Adrenal gland (tissue), 12 donors: ENCODE measurements around the gene ATP5F1B. TPM values are rescaled to one million over a fixed set of nuclear protein-coding genes. Genes with fewer than 3 reads are reported as not detected.

Experiments
- DNase-seq, 7 donors: peaks; one replicate each; pipeline ENCODE4 v3.0.0-alpha.2; 2019 to 2020
- H3K27ac ChIP-seq, 5 donors: fragments of 200-600 bp; sonication (generic) in 4 of 5; 1 replicate in 3 of 5; 2 replicates in 2 of 5; pipeline versions ENCODE4 v1.5.1 to v1.8.0; 2016 to 2020; ENCODE audit warnings: mild to moderate bottlenecking in 1 of 5
- H3K27me3 ChIP-seq: fragments of 200-600 bp; 2 replicates; pipeline ENCODE4 v1.8.0; 2021
- H3K36me3 ChIP-seq, 2 donors: fragments of 200-600 bp; replicated peaks in 1 of 2; 1 replicate in 1 of 2; 2 replicates in 1 of 2; pipeline versions ENCODE4 v1.5.1 to v1.8.0; 2018 to 2022
- H3K4me1 ChIP-seq, 2 donors: fragments of 200-600 bp; replicated peaks in 1 of 2; 1 replicate in 1 of 2; 2 replicates in 1 of 2; pipeline versions ENCODE4 v1.5.1 to v1.8.0; 2018 to 2021
- H3K4me3 ChIP-seq, 4 donors: fragments of 200-600 bp; sonication (generic) in 3 of 4; one replicate each; pipeline ENCODE4 v1.5.1; 2016 to 2018
- H3K9me3 ChIP-seq, 3 donors: fragments of 200-600 bp; sonication (generic) in 1 of 3; replicated peaks in 1 of 3; 1 replicate in 2 of 3; 2 replicates in 1 of 3; pipeline versions ENCODE4 v1.5.1 to v1.8.0; 2016 to 2021
- POLR2A ChIP-seq, 2 donors: fragments of 450-650 bp; IDR thresholded peaks; one replicate each; pipeline ENCODE4 v1.6.1; 2017; ENCODE audit warnings: antibody characterized with exemption in 2 of 2, mild to moderate bottlenecking in 2 of 2, moderate library complexity in 1 of 2
- WGBS, 4 donors: extraction: QIAGEN DNeasy Blood & Tissue Kit in 2 of 4; methylation state at CpG; one replicate each; pipeline versions ENCODE4 v1.1.5 to v1.1.7; 2013 to 2017; 5-methylcytosine and 5-hydroxymethylcytosine counted together
- intact Hi-C, 2 donors: fragments of 100-400 bp; cut with DNase I; formaldehyde crosslinking; loops; one replicate each; pipeline versions ENCODE4 v1.14.1 to v1.15.0; 2022 to 2023
- polyA plus RNA-seq, 3 donors: library from polyadenylated mRNA; stranded (reverse); fragments of 200-250 nt in 2 of 3; fragments of 350-450 nt in 1 of 3; fragmentation: Illumina TruSeq in 1 of 3; extraction: RNeasy Lipid Tissue Mini Kit (QIAGEN cat#74804) in 1 of 3; gene quantifications; one replicate each; pipeline ENCODE4 v1.2.3, GENCODE V29; 2013 to 2014
- total RNA-seq, 9 donors: library from RNA; depleted of rRNA in 4 of 9; stranded (reverse); fragments of >200 nt in 4 of 9; fragments of 120-200 nt in 1 of 9; fragmentation: NEBNext Ultra II Directional in 1 of 9; extraction: Animal tissue kit (Norgen Biotek cat#: 25700) in 1 of 9; gene quantifications; one replicate each; pipeline versions ENCODE4 v1.1.0 to v1.2.4, GENCODE V29; 2013 to 2023
- TF ChIP-seq, protein P1 (sequence below), 6 experiments: fragments of 450-650 bp in 4 of 6; fragments of 200-600 bp in 2 of 6; sonication (generic) in 1 of 6; IDR thresholded peaks; 1 replicate in 5 of 6; 2 replicates in 1 of 6; pipeline versions ENCODE4 v1.5.1 to v1.8.0; 2016 to 2021; ENCODE audit warnings: antibody characterized with exemption in 6 of 6, mild to moderate bottlenecking in 2 of 6, moderate library complexity in 1 of 6
- donor health status: healthy with polysubstance abuse.
- donor health status: Bipolar disorder and iron deficiency.
- donor health status: DM: yes; HTN: yes; CAD: no.
- donor health status: DM: no; HTN: no; CAD: no.
- donor health status: DM: no; HTN: no; CAD: no.
- donor health status: DM: yes; HTN: yes; CAD: no.

The ATP5F1B gene
- total and polyA plus RNA-seq, 12 donors, result 306 to 1,296 (median 754) TPM

DNA sequence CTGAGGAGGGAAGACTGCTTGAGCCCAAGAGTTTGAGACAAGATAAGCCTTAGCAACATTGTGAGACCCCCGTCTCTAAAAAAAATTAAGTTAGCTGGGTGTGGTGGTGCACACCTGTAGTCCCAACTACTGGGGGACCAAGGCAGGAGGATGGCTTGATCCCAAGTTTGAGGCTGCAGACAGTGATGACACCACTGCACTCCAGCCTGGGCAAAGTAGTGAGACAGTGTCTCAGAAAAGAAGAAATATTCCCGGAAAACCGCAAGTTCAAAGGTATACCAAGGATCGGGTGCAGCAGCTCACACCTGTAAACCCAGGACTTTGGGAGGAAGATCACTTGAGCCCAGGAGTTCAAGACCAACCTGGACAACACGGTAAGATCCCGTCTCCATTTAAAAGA, 36.5 kb upstream of the ATP5F1B start:
- 84 to 94% (median 90%) methylated on average over 6 of the region's 6 CpGs for WGBS, 4 donors
- Histone ChIP-seq H3K9me3 (no peaks in the 10 kb centered on the region), H3K4me1 (peaks cover 22 to 80% of the 10 kb centered on the region in 2 donors), H3K27ac (no peak overlapping the region), H3K27me3 (no peaks in the 10 kb centered on the region), H3K36me3 (peaks cover 0 to 9% of the 10 kb centered on the region in 2 donors), H3K4me3 (no peak overlapping the region)
- TF ChIP-seq POLR2A (IDR thresholded peaks at IDR 0.05), result no peak
- TF ChIP-seq, protein P1, sequence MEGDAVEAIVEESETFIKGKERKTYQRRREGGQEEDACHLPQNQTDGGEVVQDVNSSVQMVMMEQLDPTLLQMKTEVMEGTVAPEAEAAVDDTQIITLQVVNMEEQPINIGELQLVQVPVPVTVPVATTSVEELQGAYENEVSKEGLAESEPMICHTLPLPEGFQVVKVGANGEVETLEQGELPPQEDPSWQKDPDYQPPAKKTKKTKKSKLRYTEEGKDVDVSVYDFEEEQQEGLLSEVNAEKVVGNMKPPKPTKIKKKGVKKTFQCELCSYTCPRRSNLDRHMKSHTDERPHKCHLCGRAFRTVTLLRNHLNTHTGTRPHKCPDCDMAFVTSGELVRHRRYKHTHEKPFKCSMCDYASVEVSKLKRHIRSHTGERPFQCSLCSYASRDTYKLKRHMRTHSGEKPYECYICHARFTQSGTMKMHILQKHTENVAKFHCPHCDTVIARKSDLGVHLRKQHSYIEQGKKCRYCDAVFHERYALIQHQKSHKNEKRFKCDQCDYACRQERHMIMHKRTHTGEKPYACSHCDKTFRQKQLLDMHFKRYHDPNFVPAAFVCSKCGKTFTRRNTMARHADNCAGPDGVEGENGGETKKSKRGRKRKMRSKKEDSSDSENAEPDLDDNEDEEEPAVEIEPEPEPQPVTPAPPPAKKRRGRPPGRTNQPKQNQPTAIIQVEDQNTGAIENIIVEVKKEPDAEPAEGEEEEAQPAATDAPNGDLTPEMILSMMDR (IDR thresholded peaks at IDR 0.05), result no peak
- intact Hi-C loops, result no loop called here
- peak in 2 of 7 donors; percentile 7 to 30 for DNase-seq

DNA sequence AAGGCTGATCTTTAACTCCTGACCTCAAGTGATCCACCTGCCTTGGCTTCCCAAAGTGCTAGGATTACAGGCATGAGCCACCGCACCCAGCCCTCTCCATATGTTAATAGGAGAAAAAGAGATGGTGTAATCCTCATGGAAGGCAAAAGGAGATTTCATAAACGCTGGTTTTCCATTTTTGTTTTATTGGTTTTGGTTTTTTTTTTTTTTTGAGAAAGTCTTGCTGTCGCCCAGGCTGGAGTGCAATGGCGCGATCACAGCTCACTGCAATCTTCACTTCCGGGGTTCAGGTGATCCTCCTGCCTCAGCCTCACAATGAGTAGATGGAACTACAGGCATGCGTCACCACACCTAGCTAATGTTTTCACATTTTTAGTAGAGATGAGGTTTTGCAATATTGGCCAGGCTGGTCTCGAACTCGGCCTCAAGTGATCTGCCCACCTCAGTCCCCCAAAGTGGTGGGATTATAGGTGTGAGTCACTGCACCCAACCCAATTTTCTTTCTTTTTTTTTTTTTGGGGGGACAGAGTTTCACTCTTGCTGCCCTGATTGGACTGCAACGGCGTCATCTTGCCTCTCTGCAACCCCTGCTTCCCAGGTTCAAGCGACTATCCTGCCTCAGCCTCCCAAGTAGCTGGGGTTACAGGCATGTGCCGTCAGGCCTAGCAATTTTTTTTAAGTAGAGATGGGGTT, 34.2 kb upstream of the ATP5F1B start:
- Histone ChIP-seq H3K27me3 (no peaks in the 10 kb centered on the region), H3K36me3 (peaks cover 0 to 9% of the 10 kb centered on the region in 2 donors), H3K4me1 (peaks cover 27 to 85% of the 10 kb centered on the region in 2 donors), H3K27ac (peak overlapping the region in 1 of 5 donors; percentile 22), H3K4me3 (no peak overlapping the region), H3K9me3 (no peaks in the 10 kb centered on the region)
- intact Hi-C loops, result no loop called here
- peak in 2 of 7 donors; percentile 9 to 44 for DNase-seq
- WGBS, 4 donors, result 86 to 93% (median 91%) methylated on average over 13 of the region's 13 CpGs
- TF ChIP-seq, protein P1 (IDR thresholded peaks at IDR 0.05), result no peak
- no peak for TF ChIP-seq POLR2A (IDR thresholded peaks at IDR 0.05)

DNA sequence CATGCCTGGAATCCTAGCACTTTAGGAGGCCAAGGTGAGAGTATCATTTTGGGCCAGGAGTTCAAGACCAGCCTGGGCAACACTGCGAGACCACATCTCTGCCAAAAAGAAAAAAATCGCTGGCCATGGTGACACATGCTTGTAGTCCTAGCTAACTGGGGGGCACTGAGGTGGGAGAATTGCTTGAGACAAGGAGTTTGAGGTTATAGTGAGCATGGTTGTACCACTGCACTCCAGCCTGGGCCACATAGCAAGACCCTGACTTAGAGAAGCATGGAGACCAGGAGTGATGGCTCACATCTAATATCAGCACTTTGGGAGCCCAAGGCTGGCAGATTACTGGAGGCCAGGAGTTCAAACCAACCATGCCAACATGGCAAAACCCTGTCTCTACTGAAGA, 33.1 kb upstream of the ATP5F1B start:
- no peak for TF ChIP-seq POLR2A (IDR thresholded peaks at IDR 0.05)
- TF ChIP-seq, protein P1 (IDR thresholded peaks at IDR 0.05), result no peak
- no peaks in the 10 kb centered on the region for H3K27me3 ChIP-seq
- peak in 2 of 7 donors; percentile 9 to 43 for DNase-seq
- 68 to 75% (median 72%) methylated on average over 2 of the region's 2 CpGs for WGBS, 4 donors
- peaks cover 0 to 9% of the 10 kb centered on the region in 2 donors for H3K36me3 ChIP-seq
- intact Hi-C loops, result no loop called here
- peak overlapping the region in 1 of 5 donors; percentile 15 for H3K27ac ChIP-seq
- no peaks in the 10 kb centered on the region for H3K9me3 ChIP-seq
- no peak overlapping the region for H3K4me3 ChIP-seq
- peaks cover 27 to 74% of the 10 kb centered on the region in 2 donors for H3K4me1 ChIP-seq

DNA sequence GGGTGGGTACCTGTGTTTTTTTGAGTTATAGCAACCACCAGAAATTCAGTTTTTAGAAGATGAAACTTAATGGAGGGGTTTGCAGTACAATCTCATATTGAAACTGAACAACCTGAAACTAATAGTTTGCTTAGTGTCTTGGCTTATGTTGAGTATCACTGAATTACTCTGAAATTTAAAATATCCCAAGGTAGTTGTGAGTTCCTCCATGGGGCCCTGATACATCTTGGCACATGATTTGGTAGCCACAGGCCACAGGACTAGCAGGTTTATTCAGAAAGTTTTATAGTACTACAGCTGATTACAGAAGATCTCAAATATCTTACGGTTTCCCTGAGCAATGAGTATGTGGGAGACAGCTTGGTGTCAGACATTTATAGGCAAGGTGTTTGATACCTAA, 31.9 kb upstream of the ATP5F1B start:
- intact Hi-C loops, result no loop called here
- Histone ChIP-seq H3K36me3 (peaks cover 0 to 13% of the 10 kb centered on the region in 2 donors), H3K27me3 (no peaks in the 10 kb centered on the region), H3K4me3 (no peak overlapping the region), H3K9me3 (no peaks in the 10 kb centered on the region), H3K27ac (no peak overlapping the region), H3K4me1 (peaks cover 19 to 69% of the 10 kb centered on the region in 2 donors)
- no peak for DNase-seq
- WGBS, 4 donors, result 81 to 97% (median 88%) methylated on average over 1 of the region's 1 CpG
- TF ChIP-seq, protein P1 (IDR thresholded peaks at IDR 0.05), result no peak
- TF ChIP-seq POLR2A (IDR thresholded peaks at IDR 0.05), result no peak
